GM21723 (cell line): Measurements from ENCODE around the gene SNX4.
"Not testable (repeated sequence)": the region's sequence is repeated elsewhere in the genome, so short reads cannot be mapped to it uniquely, and the experiment has no call there.

Source experiments
- ATAC-seq: cut with Tn5 transposase; IDR thresholded peaks from one replicate; pipeline ENCODE4 v1.9.1; 2021; ENCODE audit warnings: mild to moderate bottlenecking, moderate library complexity; ENCODE audit not compliant: unreplicated experiment

SNX4 gene

GRCh38 chr3:125405515-125405914 lies 114.5 kb downstream of the SNX4 start:
- ATAC-seq, result not testable (repeated sequence)

GRCh38 chr3:125403789-125404188 lies 116.2 kb downstream of the SNX4 start:
- no peak for ATAC-seq

GRCh38 chr3:125402639-125403038 lies 117.4 kb downstream of the SNX4 start:
- no peak for ATAC-seq

GRCh38 chr3:125401402-125401801 lies 118.6 kb downstream of the SNX4 start:
- ATAC-seq, result no peak

- ATAC-seq, result no peak
Measured at GRCh38 chr3:125398952-125399351, 121.0 kb downstream of the SNX4 start.
